ENCODE measurements around the gene BICRAL. TPM values are rescaled to one million over a fixed set of nuclear protein-coding genes. Genes with fewer than 3 reads are reported as not detected.

BICRAL gene
- total RNA-seq, 4 donors from 2014 or later: 14.7 to 34.8 (median 21.5) TPM

- Histone ChIP-seq H3K9me3 (no peaks in the 10 kb centered on the region), H3K36me3 (no peaks in the 10 kb centered on the region), H3K27me3 (no peaks in the 10 kb centered on the region), H3K4me1 (peaks cover 16 to 27% (median 24%) of the 10 kb centered on the region in 4 donors), H3K27ac (peak within 1 kb of the TSS; percentile 95 to 99 (median 98)), H3K4me3 (peak within 1 kb of the TSS; percentile 86 to 98 (median 91))
- DNase-seq: peak; percentile 96
- 0% methylated on average over 51 of the region's 57 CpGs; no CpG with 5 or more reads in 1 of the 2 donors for WGBS, 2 donors (ENCODE audit: low coverage in 1 of 2)
- intact Hi-C loops (cut with DNase I; ENCODE audit: low total_unique reads): loop anchor here (2.0 to 5.0 kb wide), 2 partner anchors 37 to 131 kb away; partner anchors contain the start of genes BICRAL and RPL7L1
- in situ Hi-C loops (cut with MboI; ENCODE audit: low pct_ligation_motif_present in 1 of 4, low pct_unique_long_range_greater_than_20kb in 1 of 4, low sequenced_read_pairs in 3 of 4): loop anchor here in 2 of 4 donors (25.0 kb wide), 2 partner anchors 116 to 141 kb away; partner anchors contain the start of gene RPL7L1 (in 1 of the 2)
- TF ChIP-seq, protein P1, sequence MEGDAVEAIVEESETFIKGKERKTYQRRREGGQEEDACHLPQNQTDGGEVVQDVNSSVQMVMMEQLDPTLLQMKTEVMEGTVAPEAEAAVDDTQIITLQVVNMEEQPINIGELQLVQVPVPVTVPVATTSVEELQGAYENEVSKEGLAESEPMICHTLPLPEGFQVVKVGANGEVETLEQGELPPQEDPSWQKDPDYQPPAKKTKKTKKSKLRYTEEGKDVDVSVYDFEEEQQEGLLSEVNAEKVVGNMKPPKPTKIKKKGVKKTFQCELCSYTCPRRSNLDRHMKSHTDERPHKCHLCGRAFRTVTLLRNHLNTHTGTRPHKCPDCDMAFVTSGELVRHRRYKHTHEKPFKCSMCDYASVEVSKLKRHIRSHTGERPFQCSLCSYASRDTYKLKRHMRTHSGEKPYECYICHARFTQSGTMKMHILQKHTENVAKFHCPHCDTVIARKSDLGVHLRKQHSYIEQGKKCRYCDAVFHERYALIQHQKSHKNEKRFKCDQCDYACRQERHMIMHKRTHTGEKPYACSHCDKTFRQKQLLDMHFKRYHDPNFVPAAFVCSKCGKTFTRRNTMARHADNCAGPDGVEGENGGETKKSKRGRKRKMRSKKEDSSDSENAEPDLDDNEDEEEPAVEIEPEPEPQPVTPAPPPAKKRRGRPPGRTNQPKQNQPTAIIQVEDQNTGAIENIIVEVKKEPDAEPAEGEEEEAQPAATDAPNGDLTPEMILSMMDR (IDR thresholded peaks at IDR 0.05): no peak
- TF ChIP-seq POLR2A (IDR thresholded peaks at IDR 0.05) (peak; percentile 99), EP300 (IDR thresholded peaks at IDR 0.05; ENCODE audit: low read depth) (no peak), POLR2AphosphoS5 (IDR thresholded peaks at IDR 0.05) (peak; percentile 99)
These were observed 36.0 kb upstream of the BICRAL start, which contains the start of gene TBCC for GRCh38 chr6:42745640-42746462. Gene TBCC (minus strand): TSS chr6:42746103. CDS start chr6:42746073, 30 bp downstream.

DNA sequence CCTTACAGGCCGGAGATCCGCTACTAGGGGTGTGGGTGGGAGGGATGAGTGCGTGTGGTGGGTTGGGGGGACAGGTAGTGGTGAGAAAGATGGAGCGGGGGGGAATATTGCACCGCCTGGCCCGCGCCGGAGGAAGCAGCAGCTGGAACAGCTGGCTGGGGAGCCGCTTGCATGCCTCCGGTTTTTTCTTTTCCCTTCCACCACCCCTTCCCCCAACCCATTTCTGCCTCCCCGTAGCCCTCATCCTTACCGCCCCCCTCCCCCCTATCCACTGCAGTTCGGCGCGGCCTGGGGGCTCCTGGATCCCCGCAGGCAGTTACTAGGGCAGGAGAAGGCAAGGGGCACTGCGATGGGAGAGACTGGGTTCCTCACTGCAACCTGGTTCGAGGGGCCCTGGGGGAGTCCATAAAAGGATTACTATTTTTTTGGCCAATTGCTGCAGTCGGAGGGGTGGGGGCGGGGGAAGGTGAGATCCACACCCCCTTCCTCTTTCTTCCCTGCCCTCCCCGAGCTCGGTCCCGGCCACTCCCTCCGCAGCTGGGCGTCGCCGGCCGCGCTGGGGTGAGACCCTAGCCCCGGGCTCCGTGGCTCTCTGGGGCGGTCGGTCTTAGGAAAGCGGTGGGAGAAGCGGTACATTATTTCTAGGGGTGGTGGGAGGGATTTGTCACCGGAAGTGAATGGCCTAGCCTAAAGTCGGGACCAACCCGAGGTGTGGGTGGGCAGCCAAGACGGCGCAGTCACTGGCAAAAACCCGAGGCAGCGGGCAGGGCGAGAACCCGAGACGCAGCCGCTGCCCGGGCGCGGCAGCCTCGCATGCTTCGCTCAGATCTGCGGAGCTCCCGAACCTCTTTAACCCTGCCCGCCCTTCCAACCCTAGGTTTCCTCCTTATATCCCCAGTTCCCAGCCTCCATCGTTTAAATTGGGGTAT, 35.1 kb upstream of the BICRAL start:
- H3K4me3 ChIP-seq: peak overlapping the region; percentile 68 to 98 (median 88)
- 0 to 1% methylated on average over 1 to 46 of the region's 55 CpGs for WGBS, 2 donors (ENCODE audit: low coverage in 1 of 2)
- H3K27me3 ChIP-seq: no peaks in the 10 kb centered on the region
- TF ChIP-seq POLR2AphosphoS5 (IDR thresholded peaks at IDR 0.05) (peak; percentile 90 to 97 (median 95)), POLR2A (IDR thresholded peaks at IDR 0.05) (peak; percentile 92)
- TF ChIP-seq, protein P1 (IDR thresholded peaks at IDR 0.05): no peak
- H3K27ac ChIP-seq: peak overlapping the region; percentile 95 to 99 (median 98)
- H3K9me3 ChIP-seq: no peaks in the 10 kb centered on the region
- intact Hi-C loops (cut with DNase I; ENCODE audit: low total_unique reads) (loop anchor here (2.0 to 5.0 kb wide), 2 partner anchors 36 to 131 kb away; partner anchors contain the start of genes BICRAL and RPL7L1), in situ Hi-C loops (cut with MboI; ENCODE audit: low pct_ligation_motif_present in 1 of 4, low pct_unique_long_range_greater_than_20kb in 1 of 4, low sequenced_read_pairs in 3 of 4) (loop anchor here in 2 of 4 donors (25.0 kb wide), 2 partner anchors 116 to 141 kb away; partner anchors contain the start of gene RPL7L1 (in 1 of the 2))
- peak; percentile 86 for DNase-seq
- H3K4me1 ChIP-seq: peaks cover 16 to 32% (median 26%) of the 10 kb centered on the region in 4 donors
- no peaks in the 10 kb centered on the region for H3K36me3 ChIP-seq

GRCh38 chr6:42748203-42748898, 33.5 kb upstream of the BICRAL start:
- in situ Hi-C loops (cut with MboI; ENCODE audit: low pct_ligation_motif_present in 1 of 4, low pct_unique_long_range_greater_than_20kb in 1 of 4, low sequenced_read_pairs in 3 of 4) (loop anchor here in 2 of 4 donors (25.0 kb wide), 2 partner anchors 114 to 139 kb away; partner anchors contain the start of gene RPL7L1 (in 1 of the 2)), intact Hi-C loops (cut with DNase I; ENCODE audit: low total_unique reads) (loop anchor here (5.0 kb wide), 1 partner anchor 129 kb away; the partner anchor contains the start of gene RPL7L1)
- Histone ChIP-seq H3K36me3 (no peaks in the 10 kb centered on the region), H3K4me1 (peaks cover 16 to 32% (median 26%) of the 10 kb centered on the region in 4 donors), H3K27ac (peak overlapping the region; percentile 95 to 99 (median 98)), H3K27me3 (no peaks in the 10 kb centered on the region), H3K4me3 (peak overlapping the region in 1 of 4 donors; percentile 98), H3K9me3 (no peaks in the 10 kb centered on the region)
- no peak for TF ChIP-seq EP300 (IDR thresholded peaks at IDR 0.05; ENCODE audit: low read depth)
- TF ChIP-seq, protein P1 (IDR thresholded peaks at IDR 0.05): no peak
- no peak for TF ChIP-seq POLR2A (IDR thresholded peaks at IDR 0.05)
- no peak for TF ChIP-seq POLR2AphosphoS5 (IDR thresholded peaks at IDR 0.05)
- WGBS, 2 donors (ENCODE audit: low coverage in 1 of 2): 21 to 39% methylated on average over 4 to 8 of the region's 8 CpGs
- no peak for DNase-seq
